T-helper 9 cell (primary cell): ENCODE measurements around the gene ACRBP.

Experiments used
- DNase-seq: peaks from one replicate; pipeline ENCODE4 v3.0.0-alpha.2; 2020

Gene ACRBP

GRCh38 chr12:6646276-6647082, 753 bp downstream of the ACRBP start:
- DNase-seq = no peak

GRCh38 chr12:6644903-6645302, 2.3 kb downstream of the ACRBP start:
- no peak for DNase-seq

GRCh38 chr12:6644257-6644596, 3.0 kb downstream of the ACRBP start:
- DNase-seq = no peak

GRCh38 chr12:6643569-6644256, 3.5 kb downstream of the ACRBP start:
- DNase-seq = no peak

- no peak for DNase-seq
Measured at GRCh38 chr12:6641131-6641530, 6.1 kb downstream of the ACRBP start.

GRCh38 chr12:6640497-6640896, 6.7 kb downstream of the ACRBP start:
- DNase-seq = no peak

GRCh38 chr12:6639151-6639801, 8.0 kb downstream of the ACRBP start:
- no peak for DNase-seq

GRCh38 chr12:6638305-6638704, 8.9 kb downstream of the ACRBP start:
- no peak for DNase-seq

GRCh38 chr12:6635856-6636531, 11.2 kb downstream of the ACRBP start, which contains the start of gene LPAR5:
TSS of gene LPAR5 (minus strand) at chr12:6635959. CDS start at chr12:6621248, 14,711 bp downstream.
- DNase-seq = no peak

- no peak for DNase-seq
Measured at GRCh38 chr12:6635375-6635855, 11.8 kb downstream of the ACRBP start.

- no peak for DNase-seq
Measured at GRCh38 chr12:6632026-6632983, 14.9 kb downstream of the ACRBP start.

GRCh38 chr12:6631549-6631961, 15.7 kb downstream of the ACRBP start:
- DNase-seq = no peak

- DNase-seq = no peak
Measured at GRCh38 chr12:6630736-6631135, 16.5 kb downstream of the ACRBP start.

- DNase-seq = peak; percentile 34
Measured at GRCh38 chr12:6627616-6628015, 19.6 kb downstream of the ACRBP start.

- DNase-seq = no peak
Measured at GRCh38 chr12:6626654-6627283, 20.5 kb downstream of the ACRBP start.

GRCh38 chr12:6620885-6621274, 26.4 kb downstream of the ACRBP start:
- DNase-seq = no peak

- peak; percentile 24 for DNase-seq
Measured at GRCh38 chr12:6620137-6620884, 26.9 kb downstream of the ACRBP start.

- no peak for DNase-seq
Measured at GRCh38 chr12:6618483-6619225, 28.6 kb downstream of the ACRBP start.

- DNase-seq = no peak
Measured at GRCh38 chr12:6615802-6616201, 31.4 kb downstream of the ACRBP start.
